Muscle of back (tissue), 13 donors: Measurements from ENCODE around the gene TNKS2. TPM values are rescaled to one million over a fixed set of nuclear protein-coding genes. Genes with fewer than 3 reads are reported as not detected.
"Not testable (repeated sequence)": the region's sequence is repeated elsewhere in the genome, so short reads cannot be mapped to it uniquely, and the experiment has no call there.

Experiments
- DNase-seq, 3 donors: peaks; one replicate each; pipeline versions ENCODE4 v3.0.0 to v3.0.0-alpha.2; 2013
- long read RNA-seq, 9 donors: transcript quantifications; one replicate each; lab custom pipeline, GENCODE V29; 2026
- polyA plus RNA-seq, 10 donors: library from polyadenylated mRNA; unstranded; fragments of 120-200 nt; gene quantifications; one replicate each; pipeline ENCODE4 v1.2.1, GENCODE V29; 2013; ENCODE audit not compliant: insufficient read length in 10 of 10

Gene TNKS2
- 10 to 100 TPM; 32.4 to 49.3 (median 42.3) TPM for polyA plus RNA-seq
- long read RNA-seq, donor 1, full-length matches to known transcripts: 3 of 9 reads
- long read RNA-seq, donor 1, partial matches to known transcripts: 6 of 9 reads
- long read RNA-seq, donor 1, other reads (novel, unspliced or antisense): 0 of 9 reads
- long read RNA-seq, donor 2, partial matches to known transcripts: 235 of 235 reads
- long read RNA-seq, donor 2, other reads (novel, unspliced or antisense): 0 of 235 reads
- long read RNA-seq, donor 3: 0 reads
- long read RNA-seq, donor 4, full-length matches to known transcripts: 3 of 146 reads
- long read RNA-seq, donor 4, partial matches to known transcripts: 143 of 146 reads
- long read RNA-seq, donor 4, other reads (novel, unspliced or antisense): 0 of 146 reads
- long read RNA-seq, donor 5, full-length matches to known transcripts: 4 of 4 reads
- long read RNA-seq, donor 5, partial matches to known transcripts: 0 of 4 reads
- long read RNA-seq, donor 5, other reads (novel, unspliced or antisense): 0 of 4 reads
- long read RNA-seq, donor 6, full-length matches to known transcripts: 5 of 47 reads
- long read RNA-seq, donor 6, partial matches to known transcripts: 42 of 47 reads
- long read RNA-seq, donor 6, other reads (novel, unspliced or antisense): 0 of 47 reads
- long read RNA-seq, donor 7, full-length matches to known transcripts: 3 of 23 reads
- long read RNA-seq, donor 7, partial matches to known transcripts: 20 of 23 reads
- long read RNA-seq, donor 7, other reads (novel, unspliced or antisense): 0 of 23 reads
- long read RNA-seq, donor 8, full-length matches to known transcripts: 4 of 13 reads
- long read RNA-seq, donor 8, partial matches to known transcripts: 9 of 13 reads
- long read RNA-seq, donor 8, other reads (novel, unspliced or antisense): 0 of 13 reads
- long read RNA-seq, donor 9, full-length matches to known transcripts: 2 of 2 reads
- long read RNA-seq, donor 9, partial matches to known transcripts: 0 of 2 reads
- long read RNA-seq, donor 9, other reads (novel, unspliced or antisense): 0 of 2 reads

GRCh38 chr10:91797874-91798648, at the start of gene TNKS2:
Gene TNKS2 (plus strand): TSS chr10:91798426. CDS start chr10:91798691, 265 bp downstream.
- peak; percentile 96 to 99 (median 98) for DNase-seq

- DNase-seq: not testable (repeated sequence)
Observed at GRCh38 chr10:91749592-91749991, 48.6 kb upstream of the TNKS2 start.

- DNase-seq: peak in 1 of 3 donors; percentile 29
Observed at GRCh38 chr10:91756286-91756685, 41.9 kb upstream of the TNKS2 start.

- DNase-seq: peak in 2 of 3 donors; percentile 30 to 41
Observed at GRCh38 chr10:91758303-91759146, 39.7 kb upstream of the TNKS2 start.

DNA sequence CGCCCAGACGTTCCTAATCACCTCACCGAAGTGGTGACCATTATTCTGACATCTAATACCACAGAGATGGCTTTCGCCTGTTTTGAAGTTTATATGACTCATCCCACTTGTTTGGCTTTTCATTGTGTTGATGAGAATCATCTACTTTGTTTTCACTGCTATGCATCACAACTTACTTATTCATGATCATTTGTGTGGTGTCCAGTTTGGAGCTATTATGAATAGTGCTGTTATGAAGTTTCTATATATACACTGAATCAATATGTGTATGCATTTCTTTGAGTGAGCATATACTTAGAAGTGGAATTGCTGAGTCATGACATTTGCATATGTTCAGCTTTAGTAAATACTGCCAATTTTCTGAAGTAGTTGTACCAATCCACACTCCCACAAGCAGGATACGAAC, 38.6 kb upstream of the TNKS2 start:
- no peak for DNase-seq

DNA sequence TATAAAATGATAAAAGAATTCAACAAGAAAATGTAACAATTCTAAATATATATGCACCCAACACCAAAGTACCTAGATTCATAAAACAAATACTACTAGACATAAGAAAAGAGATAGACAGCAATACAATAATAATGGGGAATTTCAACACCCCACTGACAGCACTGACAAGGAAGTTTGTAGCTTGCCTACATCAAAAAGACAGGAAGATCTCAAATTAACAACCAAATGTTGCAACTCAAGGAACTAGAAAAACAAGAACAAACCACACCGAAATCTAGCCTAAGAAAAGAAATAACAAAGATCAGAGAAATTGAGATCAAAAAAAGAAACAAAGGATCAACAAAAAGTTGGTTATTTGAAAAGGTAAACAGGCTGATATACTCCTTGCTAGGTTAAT, 36.5 kb upstream of the TNKS2 start:
- DNase-seq: no peak

DNA sequence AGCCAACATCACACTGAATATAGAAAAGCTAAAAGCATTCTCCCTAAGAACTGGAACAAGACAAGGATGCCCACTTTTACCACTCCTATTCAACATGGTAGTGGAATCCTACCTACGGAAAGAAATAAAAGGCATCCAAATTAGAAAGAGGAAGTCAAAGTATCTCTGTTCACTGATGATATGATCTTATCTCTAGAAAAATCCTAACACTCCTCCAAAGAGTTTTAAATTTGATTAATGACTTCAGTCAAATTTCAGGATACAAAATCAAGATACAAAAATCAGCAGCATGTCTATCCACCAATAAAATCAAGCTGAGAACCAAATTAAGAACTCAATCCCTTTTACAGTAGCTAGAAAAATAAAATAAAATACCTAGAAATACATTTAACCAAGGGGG, 35.3 kb upstream of the TNKS2 start:
- DNase-seq: no peak

GRCh38 chr10:91766676-91767075, 31.6 kb upstream of the TNKS2 start:
- DNase-seq: no peak

GRCh38 chr10:91768123-91768522, 30.1 kb upstream of the TNKS2 start:
- DNase-seq: no peak

- DNase-seq: no peak
Observed at GRCh38 chr10:91771907-91772306, 26.3 kb upstream of the TNKS2 start.

DNA sequence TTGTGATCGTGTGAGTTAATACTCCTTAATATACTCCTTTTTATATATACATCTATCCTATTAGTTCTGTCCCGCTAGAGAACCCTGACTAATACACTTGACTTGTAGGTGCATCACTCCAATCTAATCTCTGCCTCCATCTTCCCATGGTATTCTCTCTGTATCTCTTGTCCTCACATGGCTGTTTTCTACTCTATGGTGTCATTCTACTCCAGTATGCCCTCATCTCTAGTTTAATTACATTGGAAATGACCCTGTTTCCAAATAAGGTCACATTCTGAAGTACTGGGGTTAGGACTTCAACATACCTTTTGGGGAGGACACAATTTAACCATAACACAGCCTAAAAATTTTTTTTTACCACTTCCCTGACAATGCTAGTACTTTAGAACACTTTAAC, 25.8 kb upstream of the TNKS2 start:
- DNase-seq: no peak

GRCh38 chr10:91772869-91773268, 25.4 kb upstream of the TNKS2 start:
- DNase-seq: no peak

GRCh38 chr10:91774571-91774970, 23.7 kb upstream of the TNKS2 start:
- no peak for DNase-seq

- DNase-seq: no peak
Observed at GRCh38 chr10:91775731-91776130, 22.5 kb upstream of the TNKS2 start.

DNA sequence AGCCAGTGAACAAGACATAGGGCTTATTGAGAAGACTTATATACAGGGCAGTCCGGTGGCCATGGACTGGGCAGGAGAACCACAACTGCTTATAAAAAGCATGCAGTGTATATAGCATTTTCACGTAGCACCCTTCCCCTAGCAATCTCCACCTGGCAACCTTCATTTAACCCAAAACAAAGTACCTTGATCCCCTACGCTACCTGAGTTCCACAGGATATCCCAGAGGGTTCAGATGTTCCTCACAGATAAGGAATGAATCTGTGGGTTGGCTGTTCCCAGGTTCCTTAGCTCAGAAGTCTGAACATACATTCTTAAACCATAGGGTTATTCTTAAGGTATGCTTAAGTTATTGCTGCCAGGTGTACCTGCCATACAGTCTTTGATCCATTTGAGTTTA, 22.0 kb upstream of the TNKS2 start:
- DNase-seq: no peak

DNA sequence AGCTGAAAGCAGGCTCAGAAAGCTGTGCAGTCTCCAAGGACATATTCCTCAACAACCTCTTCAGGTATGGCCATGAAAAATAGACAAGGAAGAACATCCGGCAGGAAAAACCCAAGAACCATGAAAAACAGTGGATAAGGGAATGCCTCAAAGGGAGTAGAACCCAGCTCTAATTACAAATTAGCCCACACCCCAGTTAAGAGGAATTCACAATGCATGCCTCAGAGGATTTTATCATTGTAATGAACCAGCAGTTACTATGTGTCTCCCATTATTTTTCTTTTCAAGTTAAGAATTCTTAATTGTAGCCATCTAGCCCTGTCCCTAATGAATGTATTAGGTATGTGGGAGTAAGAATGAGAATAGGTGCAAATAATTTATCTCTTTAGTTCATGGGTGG, 19.7 kb upstream of the TNKS2 start:
- DNase-seq: no peak

DNA sequence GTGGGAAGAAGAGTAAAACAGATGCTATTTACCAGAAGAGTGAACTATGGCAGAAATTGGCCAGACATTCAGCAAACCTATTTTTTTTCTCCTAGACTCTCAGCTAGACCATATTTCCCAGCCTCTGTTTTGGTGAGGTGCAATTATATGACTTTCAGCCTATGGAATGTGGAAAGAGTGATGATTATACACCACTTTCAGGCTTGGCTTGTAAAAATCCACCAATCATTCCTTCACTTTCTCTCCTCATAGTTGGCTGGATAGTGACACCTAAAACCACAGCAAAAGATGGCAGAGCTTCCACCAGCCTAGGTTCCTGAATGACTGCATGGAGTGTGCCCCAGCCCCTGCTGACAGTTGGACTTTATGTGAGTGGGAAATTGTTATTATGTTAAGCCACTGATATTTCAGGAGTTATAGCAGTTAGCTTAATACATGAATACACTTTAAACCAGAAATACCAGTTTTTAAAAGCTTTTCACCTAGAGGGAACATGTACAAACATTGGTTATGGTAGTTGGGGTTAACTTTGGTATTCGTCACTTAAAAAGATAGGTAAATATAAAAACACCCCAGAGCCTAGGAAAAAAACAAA, 19.1 kb upstream of the TNKS2 start:
- DNase-seq: no peak

DNA sequence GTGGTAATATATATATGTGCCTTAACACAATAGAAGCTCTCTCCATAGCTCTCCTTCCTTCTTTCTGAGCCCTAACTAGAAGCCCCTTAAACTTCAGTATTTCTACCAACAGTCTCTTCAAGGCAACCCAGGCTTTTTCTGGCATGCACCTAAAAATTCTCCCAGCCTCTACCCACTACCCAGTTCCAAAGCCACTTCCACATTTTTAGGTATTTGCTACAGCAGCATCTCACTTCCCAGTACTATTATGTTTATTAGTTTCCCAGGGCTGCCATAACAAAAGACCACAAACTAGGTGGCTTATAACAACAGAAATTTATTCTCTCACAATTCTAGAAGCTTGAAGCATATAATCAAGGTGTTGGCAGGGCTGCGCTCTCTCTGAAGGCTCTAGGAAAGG, 15.7 kb upstream of the TNKS2 start:
- DNase-seq: no peak

DNA sequence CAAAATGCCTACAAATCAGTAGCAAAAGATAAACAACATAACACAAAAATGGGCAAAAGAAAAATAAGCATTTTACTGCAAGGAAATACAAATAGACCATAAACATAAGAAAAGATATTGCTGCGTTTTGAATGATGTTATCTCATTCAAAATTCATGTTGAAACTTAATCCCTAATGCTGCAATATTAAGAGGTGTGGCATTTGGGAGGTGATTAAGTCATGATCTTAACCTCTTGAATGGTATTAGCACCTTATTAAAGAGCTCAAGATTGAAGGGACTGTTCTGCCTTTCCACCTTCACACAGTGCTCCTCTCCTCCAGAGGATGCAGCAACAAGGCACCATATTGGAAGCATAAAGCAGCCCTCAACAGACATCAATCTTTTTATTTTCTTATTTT, 12.4 kb upstream of the TNKS2 start:
- DNase-seq: no peak

- DNase-seq: no peak
Observed at GRCh38 chr10:91787258-91787657, 11.0 kb upstream of the TNKS2 start.
